NCI-H345 (cell line): ENCODE results near the gene ASIC2.
A peak's percentile ranks its signal among the peaks of the same experiment; 100 is the strongest.

Experiments
- DNase-seq: peaks from one replicate; lab custom pipeline; 2025; lab: John Stamatoyannopoulos, UW

Gene ASIC2

DNA sequence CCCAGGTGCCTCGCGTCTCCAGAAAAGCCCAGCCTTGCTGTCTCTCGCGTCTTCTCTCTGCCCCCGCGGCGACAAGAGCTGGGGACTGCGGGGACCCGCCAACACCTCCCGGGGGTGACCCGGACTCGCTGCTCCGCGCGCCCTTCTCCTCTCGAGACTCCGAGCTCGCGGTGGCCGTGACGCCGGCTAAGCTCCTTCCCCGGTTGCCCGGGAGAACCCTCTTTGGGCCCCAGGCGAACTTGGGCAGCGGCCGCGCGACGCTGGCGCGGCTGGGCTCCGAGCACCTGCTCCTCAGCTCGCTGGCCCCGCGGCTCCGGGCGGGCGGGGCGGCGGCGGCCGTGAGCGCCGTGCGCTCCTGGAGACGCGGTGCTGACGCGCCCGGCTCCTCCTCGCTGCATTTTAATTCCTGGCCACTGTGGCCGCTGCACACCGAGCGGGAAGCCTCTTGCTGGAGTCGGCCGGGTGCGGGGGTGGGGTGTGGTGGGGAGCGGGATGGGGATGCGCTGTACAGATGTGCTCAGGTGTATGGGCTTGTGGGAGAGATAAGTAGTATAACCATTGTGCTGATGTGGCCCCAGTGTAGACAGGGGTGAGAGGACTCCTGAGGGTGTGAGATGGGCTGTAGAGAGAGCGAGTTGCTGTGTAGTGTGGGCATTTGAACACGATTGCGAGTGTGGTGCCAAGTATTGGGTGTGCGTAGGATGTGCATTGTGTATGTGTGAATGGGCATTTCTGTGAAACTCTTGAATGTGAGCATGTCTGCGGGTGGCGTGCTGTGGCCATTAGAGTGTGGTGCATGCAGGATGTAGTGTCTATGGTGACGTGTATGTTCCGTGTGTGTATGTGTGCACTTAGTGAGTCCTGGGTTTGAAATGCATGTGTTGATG is at the start of gene ASIC2:
ASIC2 (minus strand) TSS at position 315 of the 887 bp plus-strand sequence.
- DNase-seq, result peak; percentile 72

- no peak for DNase-seq
Measured at GRCh38 chr17:33342025-33342424, 48.9 kb upstream of the ASIC2 start.

- no peak for DNase-seq
Measured at GRCh38 chr17:33338242-33338641, 45.1 kb upstream of the ASIC2 start.

DNA sequence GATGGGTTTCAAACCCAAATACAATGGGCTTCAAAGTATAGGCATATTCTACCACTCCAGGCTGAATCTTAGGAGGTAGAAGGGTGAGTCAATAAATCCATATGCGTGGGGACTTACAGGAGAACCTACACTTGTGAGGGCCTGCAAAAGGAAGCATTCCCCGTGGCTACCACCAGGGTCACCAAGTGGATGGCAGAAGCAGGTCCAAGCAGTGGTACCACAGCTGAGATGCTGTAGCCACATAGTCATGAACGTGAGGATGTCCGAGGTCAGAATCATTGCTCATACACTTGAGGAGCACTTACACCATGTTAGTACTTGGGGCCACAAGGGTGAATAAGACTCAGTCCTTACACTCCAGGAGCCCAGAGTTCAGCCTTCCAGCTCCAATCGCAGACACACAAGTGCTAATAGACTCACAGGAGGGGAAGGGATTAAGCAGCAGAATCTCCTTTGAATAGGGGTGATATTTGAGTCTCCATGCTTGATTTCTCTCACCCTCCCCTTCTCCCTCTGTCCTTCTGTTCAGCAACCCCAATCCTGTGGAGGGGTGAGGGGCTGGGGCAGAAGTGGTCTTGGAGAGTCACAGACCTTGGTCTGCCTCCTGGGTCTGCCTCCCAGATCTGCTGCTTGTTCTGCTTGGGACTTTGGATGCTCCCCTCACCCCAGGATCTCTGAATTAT is 42.5 kb upstream of the ASIC2 start:
- no peak for DNase-seq

DNA sequence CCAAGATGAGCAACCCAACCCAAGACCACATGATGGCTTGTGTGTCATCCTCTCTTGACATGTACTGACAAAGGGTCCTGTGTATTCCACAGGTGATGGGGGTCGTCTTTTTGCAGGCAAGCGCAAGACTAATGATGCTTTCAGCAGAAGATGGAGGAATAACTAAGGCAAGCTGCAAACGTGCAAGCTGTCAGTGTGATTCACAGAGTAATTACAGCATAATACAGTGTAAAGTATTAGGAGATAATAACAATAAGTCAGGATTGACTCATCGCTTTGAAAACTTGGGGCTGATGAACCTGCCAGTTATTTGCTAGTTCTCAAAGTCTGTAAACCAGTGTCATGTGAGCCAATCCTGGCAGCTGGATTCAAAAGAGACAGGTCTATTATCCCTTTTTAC is 41.6 kb upstream of the ASIC2 start:
- DNase-seq, result no peak

GRCh38 chr17:33330877-33331276 is 37.8 kb upstream of the ASIC2 start:
- no peak for DNase-seq

- DNase-seq, result no peak
Measured at GRCh38 chr17:33328129-33328528, 35.0 kb upstream of the ASIC2 start.

GRCh38 chr17:33324736-33325135 is 31.6 kb upstream of the ASIC2 start:
- DNase-seq, result no peak

GRCh38 chr17:33322063-33322462 is 29.0 kb upstream of the ASIC2 start:
- DNase-seq, result no peak

GRCh38 chr17:33318241-33318640 is 25.1 kb upstream of the ASIC2 start:
- DNase-seq, result peak; percentile 49

DNA sequence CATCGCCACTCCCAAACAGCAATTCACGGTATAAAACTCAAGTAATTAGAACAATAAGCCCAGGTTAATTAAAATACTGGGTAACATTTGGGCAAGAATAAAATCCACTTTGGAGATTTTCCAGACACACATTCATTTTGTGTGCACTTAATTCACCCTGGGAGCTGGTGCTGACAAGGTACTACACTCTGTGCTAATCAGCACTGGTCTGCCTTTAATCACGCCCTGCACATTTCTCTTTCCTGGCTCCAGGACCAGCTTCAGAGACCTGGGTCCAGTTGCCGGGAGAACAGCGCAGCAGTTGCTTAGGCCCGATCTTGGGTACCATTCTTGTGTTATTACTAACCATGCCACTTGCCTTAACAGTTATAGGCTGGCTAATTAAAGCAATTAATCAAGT is 23.7 kb upstream of the ASIC2 start:
- no peak for DNase-seq

- no peak for DNase-seq
Measured at GRCh38 chr17:33310296-33310695, 17.2 kb upstream of the ASIC2 start.

- DNase-seq, result no peak
Measured at GRCh38 chr17:33303254-33303653, 10.2 kb upstream of the ASIC2 start.

DNA sequence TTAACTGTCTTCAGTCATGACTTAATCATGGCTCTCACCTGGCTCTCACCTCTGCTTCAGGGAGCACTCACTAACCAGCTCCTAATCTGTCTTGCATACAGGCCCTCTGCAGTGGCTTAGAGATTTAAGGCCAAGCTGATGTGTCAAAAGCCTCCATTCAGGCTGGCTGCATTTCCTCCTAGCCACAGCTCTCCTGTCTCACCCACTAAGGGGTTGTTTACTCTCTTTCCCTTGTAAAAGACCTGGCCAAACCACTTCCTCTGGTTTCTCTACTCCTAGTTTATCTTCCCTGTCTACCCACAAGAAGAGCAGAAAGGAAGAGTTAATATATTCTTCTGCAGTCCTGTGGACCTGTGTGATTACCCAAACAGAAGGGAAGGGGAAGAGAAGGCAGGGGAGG is 9.3 kb upstream of the ASIC2 start:
- DNase-seq, result no peak

DNA sequence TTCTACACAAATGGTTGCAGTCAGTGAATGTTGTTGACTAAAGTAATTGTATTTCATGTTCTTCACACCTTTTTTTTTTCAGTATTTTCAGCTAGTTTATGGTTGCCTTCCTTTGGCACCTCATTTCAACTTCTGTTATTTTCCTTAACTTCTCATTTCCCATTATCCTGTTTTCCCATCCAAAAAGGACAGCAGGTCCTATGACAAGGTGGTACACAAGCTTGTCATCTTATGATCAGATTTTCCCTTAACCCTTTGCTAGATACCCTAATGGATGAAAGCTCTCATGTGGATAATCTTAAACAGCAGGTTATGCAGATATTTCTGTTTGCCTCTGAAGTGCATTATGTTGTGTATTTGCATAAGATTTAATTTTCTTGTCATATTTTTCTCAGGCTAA is 7.1 kb upstream of the ASIC2 start:
- no peak for DNase-seq

- no peak for DNase-seq
Measured at GRCh38 chr17:33299115-33299514, 6.0 kb upstream of the ASIC2 start.

- no peak for DNase-seq
Measured at GRCh38 chr17:33297643-33298042, 4.5 kb upstream of the ASIC2 start.

DNA sequence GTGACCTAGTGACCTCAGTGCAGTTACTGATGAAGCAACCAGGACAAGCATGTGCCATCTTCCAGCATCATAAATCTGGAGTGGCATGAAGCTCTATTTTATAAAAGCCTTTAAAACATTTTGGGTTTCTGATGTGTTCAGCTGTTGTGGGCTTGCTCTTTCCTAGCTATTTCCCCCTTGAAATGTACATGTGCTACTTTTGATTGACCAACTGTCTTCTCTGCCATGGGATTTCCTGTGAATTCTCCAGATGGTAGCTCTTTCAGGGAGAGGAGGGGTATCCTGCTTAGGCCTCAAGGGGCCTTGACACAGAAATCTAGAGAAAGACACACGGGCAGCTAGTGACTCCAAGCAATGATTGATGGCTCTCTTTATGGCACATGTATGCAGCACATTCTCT is 1.9 kb upstream of the ASIC2 start:
- DNase-seq, result no peak

- DNase-seq, result peak; percentile 44
Measured at GRCh38 chr17:33292201-33292980, 704 bp downstream of the ASIC2 start.

GRCh38 chr17:33291248-33292200 is 1.6 kb downstream of the ASIC2 start:
- peak; percentile 44 for DNase-seq

DNA sequence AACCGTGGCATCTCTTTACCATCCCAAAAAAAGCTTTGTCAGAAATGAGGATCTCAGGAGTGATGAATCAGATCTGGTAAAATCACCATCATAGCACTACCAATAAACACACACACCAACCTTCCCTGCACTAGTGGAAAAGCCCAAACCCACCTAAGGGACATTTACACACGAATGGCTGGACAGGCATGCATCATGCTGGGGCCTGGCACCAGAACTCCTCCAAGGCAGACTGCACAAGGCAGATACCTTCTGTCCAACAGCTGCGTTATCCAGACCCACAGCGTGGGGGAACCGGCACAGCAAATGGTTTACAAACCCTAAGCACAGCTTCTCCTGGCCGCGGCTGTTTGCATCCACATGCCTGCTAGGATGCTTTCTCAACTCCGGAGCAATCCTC is 2.8 kb downstream of the ASIC2 start:
- DNase-seq, result no peak
